Peyer's patch (tissue), 4 donors: ENCODE data around the gene NLRP5. TPM values are rescaled to one million over a fixed set of nuclear protein-coding genes. Genes with fewer than 3 reads are reported as not detected.
A peak's percentile ranks its signal among the peaks of the same experiment; 100 is the strongest.

Experiments used
- DNase-seq, 3 donors: peaks; one replicate each; pipeline ENCODE4 v3.0.0-alpha.2; 2017 to 2019
- H3K27ac ChIP-seq, 4 donors: fragments of 200-600 bp; sonication (generic); one replicate each; pipeline ENCODE4 v1.5.1; 2016 to 2019
- H3K27me3 ChIP-seq, 2 donors: fragments of 200-600 bp; sonication (generic); one replicate each; pipeline ENCODE4 v1.5.1; 2019
- H3K36me3 ChIP-seq, 3 donors: fragments of 200-600 bp; sonication (generic); one replicate each; pipeline ENCODE4 v1.5.1; 2016 to 2019
- H3K4me1 ChIP-seq, 4 donors: fragments of 200-600 bp; sonication (generic); one replicate each; pipeline ENCODE4 v1.5.1; 2016 to 2019
- H3K4me3 ChIP-seq, 4 donors: fragments of 200-600 bp; sonication (generic); 1 replicate in 3 of 4; 2 replicates in 1 of 4; pipeline ENCODE4 v1.5.1; 2016 to 2019; ENCODE audit warnings: mild to moderate bottlenecking in 1 of 4
- H3K9me3 ChIP-seq, 4 donors: fragments of 200-600 bp; sonication (generic); one replicate each; pipeline ENCODE4 v1.5.1; 2016 to 2019; ENCODE audit warnings: mild to moderate bottlenecking in 1 of 4
- CTCF ChIP-seq, 6 experiments: fragments of 450-650 bp in 4 of 6; fragments of 200-600 bp in 2 of 6; sonication (generic) in 1 of 6; IDR thresholded peaks; one replicate each; pipeline ENCODE4 v1.5.1; 2017 to 2019; ENCODE audit warnings: antibody characterized with exemption in 6 of 6, mild to moderate bottlenecking in 3 of 6, moderate library complexity in 1 of 6
- POLR2A ChIP-seq, 2 donors: fragments of 450-650 bp; IDR thresholded peaks; one replicate each; pipeline ENCODE4 v1.5.1; 2017; ENCODE audit warnings: antibody characterized with exemption in 2 of 2, mild to moderate bottlenecking in 2 of 2, moderate library complexity in 2 of 2
- total RNA-seq, 4 donors: library from RNA; depleted of rRNA; stranded (reverse); fragments of >200 nt; gene quantifications; one replicate each; pipeline ENCODE4 v1.1.0, GENCODE V29; 2016

Gene NLRP5
- total RNA-seq, 4 donors from 2014 or later = not detected

- DNase-seq = peak; percentile 40 to 86 (median 80)
- H3K27ac ChIP-seq = no peak overlapping the region
- H3K27me3 ChIP-seq = no peaks in the 10 kb centered on the region
- H3K4me1 ChIP-seq = peaks cover 0 to 9% (median 2%) of the 10 kb centered on the region in 4 donors
- no peaks in the 10 kb centered on the region for H3K9me3 ChIP-seq
- no peaks in the 10 kb centered on the region for H3K36me3 ChIP-seq
- peak overlapping the region in 2 of 4 donors; percentile 15 to 16 for H3K4me3 ChIP-seq
- TF ChIP-seq POLR2A (IDR thresholded peaks at IDR 0.05) (no peak), CTCF (IDR thresholded peaks at IDR 0.05) (peak; percentile 52 to 85 (median 76))
These were observed 79.8 kb downstream of the NLRP5 start for GRCh38 chr19:56066152-56067023.

GRCh38 chr19:56069642-56070041 is 83.1 kb downstream of the NLRP5 start:
- no peak for DNase-seq
- no peak overlapping the region for H3K4me3 ChIP-seq
- TF ChIP-seq CTCF (IDR thresholded peaks at IDR 0.05) (no peak), POLR2A (IDR thresholded peaks at IDR 0.05) (no peak)
- no peaks in the 10 kb centered on the region for H3K9me3 ChIP-seq
- no peaks in the 10 kb centered on the region for H3K36me3 ChIP-seq
- H3K4me1 ChIP-seq = peaks cover 0 to 9% (median 2%) of the 10 kb centered on the region in 4 donors
- no peak overlapping the region for H3K27ac ChIP-seq
- no peaks in the 10 kb centered on the region for H3K27me3 ChIP-seq

GRCh38 chr19:56071151-56071550 is 84.6 kb downstream of the NLRP5 start:
- no peak for TF ChIP-seq POLR2A (IDR thresholded peaks at IDR 0.05)
- peak in 1 of 6 experiments; percentile 5 for TF ChIP-seq CTCF (IDR thresholded peaks at IDR 0.05)
- no peak overlapping the region for H3K4me3 ChIP-seq
- no peaks in the 10 kb centered on the region for H3K36me3 ChIP-seq

GRCh38 chr19:56076498-56076897 is 89.9 kb downstream of the NLRP5 start:
- TF ChIP-seq CTCF (IDR thresholded peaks at IDR 0.05) (peak; percentile 44 to 86 (median 76)), POLR2A (IDR thresholded peaks at IDR 0.05) (no peak)
- H3K4me3 ChIP-seq = no peak overlapping the region
- no peaks in the 10 kb centered on the region for H3K9me3 ChIP-seq
- H3K4me1 ChIP-seq = peaks cover 0 to 9% (median 2%) of the 10 kb centered on the region in 4 donors
- H3K36me3 ChIP-seq = no peaks in the 10 kb centered on the region
- DNase-seq = peak in 2 of 3 donors; percentile 54 to 80
- no peak overlapping the region for H3K27ac ChIP-seq
- no peaks in the 10 kb centered on the region for H3K27me3 ChIP-seq

More at GRCh38 chr19:56071151-56071550, 84.6 kb downstream of the NLRP5 start:
- Histone ChIP-seq H3K9me3 (no peaks in the 10 kb centered on the region), H3K27me3 (no peaks in the 10 kb centered on the region), H3K27ac (no peak overlapping the region), H3K4me1 (peaks cover 0 to 6% (median 1%) of the 10 kb centered on the region in 4 donors)
- DNase-seq = no peak

GRCh38 chr19:56079609-56080008 is 93.0 kb downstream of the NLRP5 start:
- DNase-seq = no peak
- H3K27ac ChIP-seq = no peak overlapping the region
- no peak overlapping the region for H3K4me3 ChIP-seq
- TF ChIP-seq POLR2A (IDR thresholded peaks at IDR 0.05) = no peak
- no peak for TF ChIP-seq CTCF (IDR thresholded peaks at IDR 0.05)
- H3K4me1 ChIP-seq = peaks cover 0 to 12% (median 2%) of the 10 kb centered on the region in 4 donors
- no peaks in the 10 kb centered on the region for H3K27me3 ChIP-seq
- H3K36me3 ChIP-seq = no peaks in the 10 kb centered on the region
- H3K9me3 ChIP-seq = no peaks in the 10 kb centered on the region
